Neuronal stem cell (in vitro differentiated cells): Measurements from ENCODE around the gene CNOT6L.

Experiments
- DNase-seq: peaks from one replicate; pipeline ENCODE4 v3.0.0-alpha.2; 2013; ENCODE audit warnings: low spot score
- H2AFZ ChIP-seq: one replicate; pipeline ENCODE4 v1.6.1; 2013; ENCODE audit warnings: mild to moderate bottlenecking, low read length, inconsistent platforms
- H2AK5ac ChIP-seq: 2 replicates; pipeline ENCODE4 v1.6.1; 2013; ENCODE audit warnings: low read depth, mild to moderate bottlenecking, inconsistent platforms, low read length, moderate library complexity, mixed read lengths
- H2BK120ac ChIP-seq: 2 replicates; pipeline ENCODE4 v1.6.1; 2013; ENCODE audit warnings: low read depth, mild to moderate bottlenecking, inconsistent platforms, low read length, moderate library complexity, mixed read lengths
- H2BK12ac ChIP-seq: one replicate; pipeline ENCODE4 v1.6.1; 2013; ENCODE audit warnings: low read length, inconsistent platforms
- H2BK15ac ChIP-seq: 2 replicates; pipeline ENCODE4 v1.6.1; 2013; ENCODE audit warnings: mild to moderate bottlenecking, low read length, inconsistent platforms, mixed read lengths
- H2BK5ac ChIP-seq: one replicate; pipeline ENCODE4 v1.6.1; 2013; ENCODE audit warnings: inconsistent platforms, mild to moderate bottlenecking, low read length, moderate library complexity
- H3K14ac ChIP-seq: one replicate; pipeline ENCODE4 v1.6.1; 2013; ENCODE audit warnings: low read length, inconsistent platforms
- H3K18ac ChIP-seq: 2 replicates; pipeline ENCODE4 v1.6.1; 2013; ENCODE audit warnings: low read length, inconsistent platforms
- H3K23ac ChIP-seq: 2 replicates; pipeline ENCODE4 v1.6.1; 2013; ENCODE audit warnings: low read depth, mild to moderate bottlenecking, mixed read lengths, low read length, inconsistent platforms; ENCODE audit not compliant: poor library complexity
- H3K27ac ChIP-seq: replicated peaks from 3 replicates; pipeline ENCODE4 v1.5.1; 2013; ENCODE audit warnings: low read length, inconsistent platforms
- H3K27me3 ChIP-seq, 3 experiments: 2 replicates each; pipeline ENCODE4 v1.6.1; 2013; ENCODE audit warnings: low read length in 3 of 3, mild to moderate bottlenecking in 2 of 3, inconsistent platforms in 1 of 3, low read depth in 1 of 3, mixed read lengths in 1 of 3, moderate library complexity in 1 of 3; ENCODE audit not compliant: control insufficient read depth in 3 of 3, insufficient read depth in 3 of 3
- H3K36me3 ChIP-seq, 2 donors: replicated peaks in 1 of 2; 2 replicates each; pipeline ENCODE4 v1.6.1; 2013; ENCODE audit warnings: low read length in 2 of 2; ENCODE audit not compliant: control insufficient read depth in 2 of 2, insufficient read depth in 2 of 2
- H3K4ac ChIP-seq: 2 replicates; pipeline ENCODE4 v1.6.1; 2013; ENCODE audit warnings: inconsistent platforms, mild to moderate bottlenecking, low read length, moderate library complexity
- H3K4me1 ChIP-seq, 2 donors: 1 replicate in 1 of 2; 2 replicates in 1 of 2; pipeline ENCODE4 v1.6.1; 2013; ENCODE audit warnings: low read length in 2 of 2, low read depth in 1 of 2; ENCODE audit not compliant: control insufficient read depth in 2 of 2, insufficient read depth in 1 of 2
- H3K4me2 ChIP-seq: one replicate; pipeline ENCODE4 v1.6.1; 2013; ENCODE audit warnings: mild to moderate bottlenecking, low read length, inconsistent platforms; ENCODE audit not compliant: insufficient read depth, poor library complexity, severe bottlenecking
- H3K4me3 ChIP-seq, 2 donors: 2 replicates each; pipeline ENCODE4 v1.5.1; 2013; ENCODE audit warnings: low read length in 2 of 2, mild to moderate bottlenecking in 2 of 2, inconsistent platforms in 1 of 2, moderate library complexity in 1 of 2
- H3K79me1 ChIP-seq: one replicate; pipeline ENCODE4 v1.6.1; 2013; ENCODE audit warnings: low read depth, mild to moderate bottlenecking, inconsistent platforms, low read length, moderate library complexity
- H3K9ac ChIP-seq: one replicate; pipeline ENCODE4 v1.6.1; 2013; ENCODE audit warnings: mild to moderate bottlenecking, low read depth, low read length, inconsistent platforms; ENCODE audit not compliant: poor library complexity
- H3K9me3 ChIP-seq, 2 donors: replicated peaks in 1 of 2; 2 replicates each; pipeline versions ENCODE3 to v1.6.1; 2013; ENCODE audit warnings: low read length in 2 of 2, mild to moderate bottlenecking in 2 of 2, inconsistent platforms in 1 of 2, low read depth in 1 of 2, mixed read lengths in 1 of 2, moderate library complexity in 1 of 2; ENCODE audit not compliant: control insufficient read depth in 2 of 2, insufficient read depth in 1 of 2
- H4K8ac ChIP-seq: one replicate; pipeline ENCODE4 v1.6.1; 2013; ENCODE audit warnings: low read depth, mild to moderate bottlenecking, inconsistent platforms, low read length, moderate library complexity
- H4K91ac ChIP-seq: one replicate; pipeline ENCODE4 v1.6.1; 2013; ENCODE audit warnings: low read length, low read depth, mild to moderate bottlenecking, inconsistent platforms; ENCODE audit not compliant: poor library complexity
- WGBS, 2 donors: extraction: QIAGEN DNeasy Blood & Tissue Kit; methylation state at CpG; one replicate each; pipeline ENCODE4 v1.1.7; 2013; ENCODE audit warnings: missing lambda C conversion rate in 2 of 2, mixed read lengths in 1 of 2; ENCODE audit not compliant: insufficient read length in 2 of 2, insufficient replicate concordance in 1 of 2; ENCODE audit errors: extremely low coverage in 2 of 2; 5-methylcytosine and 5-hydroxymethylcytosine counted together

CNOT6L gene

DNA sequence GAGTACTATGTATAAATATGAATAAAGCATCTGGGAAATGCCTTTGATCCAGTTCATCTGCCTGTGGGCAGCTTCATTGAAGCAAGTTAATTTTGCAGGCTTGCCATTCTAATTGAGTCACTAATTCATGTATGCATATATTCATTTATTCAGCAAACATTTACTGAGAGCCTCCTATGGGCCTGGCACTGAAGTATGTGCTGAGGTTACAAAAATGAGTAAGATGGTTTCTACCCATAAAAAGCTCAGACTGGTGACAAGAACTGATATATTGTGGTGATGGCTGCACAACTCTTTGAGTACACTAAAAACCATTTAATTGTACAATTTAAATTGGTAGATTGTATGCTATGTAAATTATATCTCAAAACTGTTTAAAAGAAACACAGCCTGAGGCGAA, 42.3 kb upstream of the CNOT6L start:
- no peaks in the 10 kb centered on the region for H3K79me1 ChIP-seq
- DNase-seq, result no peak
- no peaks in the 10 kb centered on the region for H3K9me3 ChIP-seq
- no peak overlapping the region for H3K9ac ChIP-seq
- no peak overlapping the region for H3K27ac ChIP-seq
- H3K4me3 ChIP-seq, result peak overlapping the region in 1 of 2 donors; percentile 61
- no peak overlapping the region for H2BK5ac ChIP-seq
- H2BK120ac ChIP-seq, result no peak overlapping the region
- H3K4ac ChIP-seq, result no peak overlapping the region
- H2BK12ac ChIP-seq, result no peak overlapping the region
- no peak overlapping the region for H4K8ac ChIP-seq
- no peak overlapping the region for H2AK5ac ChIP-seq
- H3K36me3 ChIP-seq, result peaks cover 0 to 13% of the 10 kb centered on the region in 2 donors
- no peak overlapping the region for H4K91ac ChIP-seq
- no peak overlapping the region for H3K4me2 ChIP-seq
- H3K4me1 ChIP-seq, result peaks cover 0 to 3% of the 10 kb centered on the region in 2 donors
- no peak overlapping the region for H3K14ac ChIP-seq
- no peaks in the 10 kb centered on the region for H3K27me3 ChIP-seq
- peak overlapping the region; percentile 84 for H2AFZ ChIP-seq
- no peak overlapping the region for H3K18ac ChIP-seq
- no CpG with 5 or more reads among the region's 1 CpG for WGBS, 2 donors
- no peak overlapping the region for H3K23ac ChIP-seq
- H2BK15ac ChIP-seq, result no peak overlapping the region

DNA sequence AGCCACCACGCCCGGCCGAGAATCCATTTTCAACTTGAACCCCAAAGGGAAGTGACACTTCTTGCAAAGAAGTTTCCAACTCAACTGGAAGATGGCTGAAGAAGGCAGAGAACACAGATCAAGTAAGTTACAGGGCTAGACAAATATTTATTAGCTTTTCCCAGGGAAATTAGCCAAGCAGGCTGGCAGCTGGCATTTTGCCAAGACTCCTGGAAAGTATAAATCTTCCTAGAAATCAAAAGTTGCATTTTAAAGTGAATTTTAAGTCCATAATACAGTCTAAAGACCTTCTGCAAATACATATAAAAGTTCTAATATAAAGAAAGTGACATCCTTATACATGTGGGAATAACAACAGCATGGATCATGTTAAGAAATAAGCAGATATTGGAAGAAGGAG, 40.1 kb upstream of the CNOT6L start:
- no peaks in the 10 kb centered on the region for H3K9me3 ChIP-seq
- no peak overlapping the region for H2BK120ac ChIP-seq
- no peak overlapping the region for H4K8ac ChIP-seq
- no peak overlapping the region for H3K4me2 ChIP-seq
- H2BK12ac ChIP-seq, result no peak overlapping the region
- no peak for DNase-seq
- H3K36me3 ChIP-seq, result no peaks in the 10 kb centered on the region
- no peak overlapping the region for H3K18ac ChIP-seq
- no peak overlapping the region for H3K14ac ChIP-seq
- H3K79me1 ChIP-seq, result no peaks in the 10 kb centered on the region
- H3K27ac ChIP-seq, result no peak overlapping the region
- no peak overlapping the region for H2BK5ac ChIP-seq
- H4K91ac ChIP-seq, result no peak overlapping the region
- no peak overlapping the region for H3K4me3 ChIP-seq
- peaks cover 0 to 3% of the 10 kb centered on the region in 2 donors for H3K4me1 ChIP-seq
- no peak overlapping the region for H2AK5ac ChIP-seq
- no peak overlapping the region for H3K4ac ChIP-seq
- H3K23ac ChIP-seq, result no peak overlapping the region
- H2BK15ac ChIP-seq, result no peak overlapping the region
- H3K27me3 ChIP-seq, result no peaks in the 10 kb centered on the region
- no CpG with 5 or more reads among the region's 3 CpGs for WGBS, 2 donors
- H2AFZ ChIP-seq, result no peak overlapping the region
- no peak overlapping the region for H3K9ac ChIP-seq

DNA sequence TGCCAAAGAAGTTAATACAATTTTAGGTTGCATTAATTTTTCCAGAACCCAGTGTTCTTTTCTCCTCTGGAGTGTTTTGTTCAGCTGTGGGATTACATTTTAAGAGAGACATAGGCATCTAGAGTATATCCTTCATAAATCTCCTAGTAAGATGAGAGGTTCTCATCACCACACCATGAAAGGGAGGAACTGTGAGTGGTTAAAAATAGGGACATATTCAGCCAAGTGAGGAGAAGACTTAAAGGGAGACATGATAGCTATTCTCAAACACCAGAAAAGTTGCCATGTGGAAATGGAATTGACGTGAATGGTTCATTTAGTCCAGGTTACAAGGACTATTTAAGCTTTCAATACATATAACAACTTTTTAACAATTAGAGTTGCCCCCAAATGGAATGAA, 37.0 kb upstream of the CNOT6L start:
- Histone ChIP-seq H3K36me3 (no peaks in the 10 kb centered on the region), H3K4ac (no peak overlapping the region), H3K27me3 (no peaks in the 10 kb centered on the region), H2BK120ac (no peak overlapping the region), H3K4me2 (no peak overlapping the region), H2AFZ (no peak overlapping the region), H4K8ac (no peak overlapping the region), H4K91ac (no peak overlapping the region), H3K23ac (no peak overlapping the region), H3K4me1 (no peaks in the 10 kb centered on the region), H2BK12ac (no peak overlapping the region), H2BK15ac (no peak overlapping the region), H3K4me3 (no peak overlapping the region), H3K14ac (no peak overlapping the region), H2AK5ac (no peak overlapping the region), H3K9ac (no peak overlapping the region), H3K27ac (no peak overlapping the region), H3K18ac (no peak overlapping the region), H3K9me3 (no peaks in the 10 kb centered on the region), H3K79me1 (no peaks in the 10 kb centered on the region), H2BK5ac (no peak overlapping the region)
- DNase-seq, result no peak
- WGBS, 2 donors, result no CpG with 5 or more reads among the region's 1 CpG

DNA sequence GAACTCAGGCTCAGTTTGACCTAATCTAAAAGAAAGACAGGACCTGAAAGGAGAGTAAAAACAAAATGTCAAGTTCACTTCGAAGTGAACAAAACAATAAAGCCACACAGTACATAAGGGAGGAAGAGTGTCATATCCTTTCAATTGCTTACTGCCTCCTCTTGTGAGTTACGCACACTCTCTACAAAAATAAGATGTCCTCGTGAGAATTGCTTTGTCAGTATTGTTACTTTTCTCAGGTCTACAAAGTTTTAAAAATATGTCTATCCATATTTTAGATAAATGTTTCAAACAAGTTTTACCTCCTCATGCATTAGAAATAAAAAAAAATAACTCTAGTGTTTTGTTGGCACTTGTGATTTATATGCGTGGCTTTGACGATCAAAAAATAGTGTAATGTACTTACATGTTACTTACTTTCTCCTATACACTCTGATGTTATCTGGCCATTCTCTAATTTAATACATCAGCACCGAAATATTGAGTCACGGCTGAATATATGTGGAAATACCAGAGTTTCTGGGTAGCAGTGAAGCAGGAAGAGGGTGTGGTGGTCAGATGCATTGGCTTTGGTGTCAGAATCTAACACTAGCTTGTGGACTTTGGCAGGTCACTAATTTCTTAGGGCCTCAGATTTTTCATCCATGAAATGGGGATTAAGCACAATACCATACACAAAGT, 35.4 kb upstream of the CNOT6L start:
- DNase-seq, result no peak
- no CpG with 5 or more reads among the region's 7 CpGs for WGBS, 2 donors
- no peak overlapping the region for H3K4me2 ChIP-seq

More for the DNA sequence above, 35.4 kb upstream of the CNOT6L start:
- no peak overlapping the region for H3K14ac ChIP-seq
- H3K4me1 ChIP-seq, result no peaks in the 10 kb centered on the region
- H2AFZ ChIP-seq, result no peak overlapping the region
- H3K18ac ChIP-seq, result no peak overlapping the region
- H3K79me1 ChIP-seq, result no peaks in the 10 kb centered on the region
- H3K9ac ChIP-seq, result no peak overlapping the region
- H2BK12ac ChIP-seq, result no peak overlapping the region
- no peak overlapping the region for H3K4me3 ChIP-seq
- H2AK5ac ChIP-seq, result no peak overlapping the region
- H2BK15ac ChIP-seq, result no peak overlapping the region
- no peaks in the 10 kb centered on the region for H3K9me3 ChIP-seq
- no peak overlapping the region for H3K27ac ChIP-seq
- H3K27me3 ChIP-seq, result no peaks in the 10 kb centered on the region
- H4K8ac ChIP-seq, result no peak overlapping the region
- H2BK120ac ChIP-seq, result no peak overlapping the region
- no peak overlapping the region for H4K91ac ChIP-seq
- H3K36me3 ChIP-seq, result no peaks in the 10 kb centered on the region
- no peak overlapping the region for H2BK5ac ChIP-seq
- no peak overlapping the region for H3K23ac ChIP-seq
- H3K4ac ChIP-seq, result no peak overlapping the region
